ENCODE data around the gene ATAT1.

ATAT1 gene

GRCh38 chr6:30683980-30684338 lies 57.3 kb downstream of the ATAT1 start:
- no peak for DNase-seq (ENCODE audit: low spot score)
- TF ChIP-seq CTCF (IDR thresholded peaks at IDR 0.05; ENCODE audit: extremely low read depth, missing control alignments), result no peak

GRCh38 chr6:30684386-30685156 lies 57.9 kb downstream of the ATAT1 start:
- no peak for TF ChIP-seq CTCF (IDR thresholded peaks at IDR 0.05; ENCODE audit: extremely low read depth, missing control alignments)
- peak; percentile 59 for DNase-seq (ENCODE audit: low spot score)

- peak; percentile 23 for TF ChIP-seq CTCF (IDR thresholded peaks at IDR 0.05; ENCODE audit: extremely low read depth, missing control alignments)
- DNase-seq (ENCODE audit: low spot score), result no peak
Measured at GRCh38 chr6:30685157-30686008, 58.7 kb downstream of the ATAT1 start.

- DNase-seq (ENCODE audit: low spot score), result peak; percentile 84
- TF ChIP-seq CTCF (IDR thresholded peaks at IDR 0.05; ENCODE audit: extremely low read depth, missing control alignments), result no peak
Measured at GRCh38 chr6:30686009-30686907, 59.6 kb downstream of the ATAT1 start, which contains the start of gene PPP1R18. Gene PPP1R18, minus strand, starts transcription at chr6:30686645. Its CDS starts 627 bp downstream, at chr6:30686018.

GRCh38 chr6:30686908-30687658 lies 60.4 kb downstream of the ATAT1 start:
- no peak for TF ChIP-seq CTCF (IDR thresholded peaks at IDR 0.05; ENCODE audit: extremely low read depth, missing control alignments)
- DNase-seq (ENCODE audit: low spot score), result peak; percentile 90

GRCh38 chr6:30687659-30688431 lies 61.2 kb downstream of the ATAT1 start:
- no peak for TF ChIP-seq CTCF (IDR thresholded peaks at IDR 0.05; ENCODE audit: extremely low read depth, missing control alignments)
- DNase-seq (ENCODE audit: low spot score), result no peak

Measured in GM20000 (cell line).